Measurements from ENCODE around the gene CAV3.

The CAV3 gene

DNA sequence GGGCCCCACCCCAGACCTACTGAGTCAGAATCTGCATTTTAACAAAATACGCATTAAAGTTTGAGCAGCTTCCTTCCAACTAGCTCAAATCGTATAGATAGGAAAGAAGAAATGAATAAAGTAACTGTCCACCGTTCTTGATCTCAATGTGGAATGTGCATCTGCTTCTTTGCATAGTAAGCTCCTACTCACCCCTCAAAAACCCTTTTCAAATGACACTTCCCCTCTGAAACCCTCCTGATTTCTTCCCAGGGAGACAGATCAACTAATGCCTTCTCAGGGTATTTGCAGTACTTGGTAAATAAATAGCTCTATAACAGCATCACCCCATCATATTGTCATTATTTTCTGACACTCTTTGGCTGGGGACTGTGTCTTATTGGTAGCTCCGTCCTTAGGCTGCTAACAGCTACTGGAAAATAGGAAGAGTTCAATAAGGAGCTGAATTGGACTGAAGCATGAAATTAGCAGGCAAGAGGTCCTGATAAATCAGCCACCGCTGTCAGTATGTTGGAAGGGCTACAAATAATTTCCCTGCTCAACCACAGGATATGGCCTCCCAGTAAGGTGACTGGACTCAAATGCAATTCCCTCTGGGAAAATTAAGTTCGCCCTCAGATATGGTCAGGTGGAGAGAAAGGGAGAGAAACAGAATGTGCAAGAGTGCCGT is 25.6 kb downstream of the CAV3 start:
- Histone ChIP-seq H3K4me1 (ENCODE audit: low read length) (peaks cover 57% of the 10 kb centered on the region), H3K36me3 (replicated peaks; ENCODE audit: low read depth, low read length) (peaks cover 11% of the 10 kb centered on the region), H3K4me2 (ENCODE audit: low read length) (peak overlapping the region; percentile 38), H3K4me3 (ENCODE audit: low read length) (peak overlapping the region; percentile 18; the same call in 1 of the 2 replicates), H4K20me1 (ENCODE audit: insufficient read depth, low read length) (no peaks in the 10 kb centered on the region), H3K9ac (ENCODE audit: low read length) (peak overlapping the region; percentile 28; the same call in 1 of the 2 replicates), H3K27me3 (ENCODE audit: low read depth, low read length) (no peaks in the 10 kb centered on the region), H3K27ac (ENCODE audit: low read length) (peak overlapping the region; percentile 82), H3K9me3 (ENCODE audit: insufficient read depth, low read length) (no peaks in the 10 kb centered on the region), H2AFZ (ENCODE audit: low read depth, low read length) (no peak overlapping the region), H3K79me2 (ENCODE audit: low read length) (peaks cover 5% of the 10 kb centered on the region; the same call in 1 of the 2 replicates)
- TF ChIP-seq CTCF (IDR thresholded peaks at IDR 0.05; ENCODE audit: low read depth, low read length) (no peak), EZH2phosphoT487 (IDR thresholded peaks at IDR 0.05; ENCODE audit: low read depth) (no peak)

- no peak overlapping the region for H3K4me3 ChIP-seq (ENCODE audit: low read length)
- no peaks in the 10 kb centered on the region for H4K20me1 ChIP-seq (ENCODE audit: insufficient read depth, low read length)
- TF ChIP-seq EZH2phosphoT487 (IDR thresholded peaks at IDR 0.05; ENCODE audit: low read depth) = no peak
- TF ChIP-seq CTCF (IDR thresholded peaks at IDR 0.05; ENCODE audit: low read depth, low read length) = no peak
- no peak overlapping the region for H3K9ac ChIP-seq (ENCODE audit: low read length)
- no peaks in the 10 kb centered on the region for H3K9me3 ChIP-seq (ENCODE audit: insufficient read depth, low read length)
- no peak overlapping the region for H3K4me2 ChIP-seq (ENCODE audit: low read length)
- H3K27ac ChIP-seq (ENCODE audit: low read length) = peak overlapping the region; percentile 82
- no peak overlapping the region for H2AFZ ChIP-seq (ENCODE audit: low read depth, low read length)
- H3K79me2 ChIP-seq (ENCODE audit: low read length) = peaks cover 5% of the 10 kb centered on the region; the same call in 1 of the 2 replicates
- H3K27me3 ChIP-seq (ENCODE audit: low read depth, low read length) = no peaks in the 10 kb centered on the region
- H3K4me1 ChIP-seq (ENCODE audit: low read length) = peaks cover 66% of the 10 kb centered on the region
- H3K36me3 ChIP-seq (replicated peaks; ENCODE audit: low read depth, low read length) = peaks cover 15% of the 10 kb centered on the region
Measured at GRCh38 chr3:8760091-8760490, 26.5 kb downstream of the CAV3 start.

DNA sequence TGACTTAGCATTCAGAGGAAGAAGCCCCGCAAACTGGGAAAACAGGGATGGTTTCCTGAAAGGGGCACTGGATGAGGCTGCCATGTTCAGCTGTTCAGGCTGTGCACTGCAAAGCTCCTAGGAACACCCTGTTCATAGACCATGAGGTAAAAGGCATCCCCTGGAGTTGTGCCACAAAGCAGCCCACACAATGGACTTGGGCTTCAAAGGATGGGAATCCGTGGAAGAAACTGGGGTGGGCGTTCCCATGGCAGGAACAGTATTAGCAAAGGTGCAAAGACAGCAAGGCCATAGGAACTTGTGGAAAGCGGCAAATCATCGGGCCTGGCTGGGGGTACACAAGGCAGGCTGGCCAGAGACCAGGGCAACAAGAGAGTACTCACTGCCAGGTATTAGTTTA is 26.9 kb downstream of the CAV3 start:
- no peak overlapping the region for H3K4me3 ChIP-seq (ENCODE audit: low read length)
- H4K20me1 ChIP-seq (ENCODE audit: insufficient read depth, low read length) = no peaks in the 10 kb centered on the region
- H3K79me2 ChIP-seq (ENCODE audit: low read length) = peaks cover 5% of the 10 kb centered on the region; the same call in 1 of the 2 replicates
- H3K4me1 ChIP-seq (ENCODE audit: low read length) = peaks cover 70% of the 10 kb centered on the region
- H3K27ac ChIP-seq (ENCODE audit: low read length) = no peak overlapping the region
- no peaks in the 10 kb centered on the region for H3K27me3 ChIP-seq (ENCODE audit: low read depth, low read length)
- no peak overlapping the region for H3K9ac ChIP-seq (ENCODE audit: low read length)
- H3K36me3 ChIP-seq (replicated peaks; ENCODE audit: low read depth, low read length) = peaks cover 15% of the 10 kb centered on the region
- no peaks in the 10 kb centered on the region for H3K9me3 ChIP-seq (ENCODE audit: insufficient read depth, low read length)
- no peak overlapping the region for H2AFZ ChIP-seq (ENCODE audit: low read depth, low read length)
- TF ChIP-seq CTCF (IDR thresholded peaks at IDR 0.05; ENCODE audit: low read depth, low read length) = no peak
- no peak for TF ChIP-seq EZH2phosphoT487 (IDR thresholded peaks at IDR 0.05; ENCODE audit: low read depth)
- no peak overlapping the region for H3K4me2 ChIP-seq (ENCODE audit: low read length)

DNA sequence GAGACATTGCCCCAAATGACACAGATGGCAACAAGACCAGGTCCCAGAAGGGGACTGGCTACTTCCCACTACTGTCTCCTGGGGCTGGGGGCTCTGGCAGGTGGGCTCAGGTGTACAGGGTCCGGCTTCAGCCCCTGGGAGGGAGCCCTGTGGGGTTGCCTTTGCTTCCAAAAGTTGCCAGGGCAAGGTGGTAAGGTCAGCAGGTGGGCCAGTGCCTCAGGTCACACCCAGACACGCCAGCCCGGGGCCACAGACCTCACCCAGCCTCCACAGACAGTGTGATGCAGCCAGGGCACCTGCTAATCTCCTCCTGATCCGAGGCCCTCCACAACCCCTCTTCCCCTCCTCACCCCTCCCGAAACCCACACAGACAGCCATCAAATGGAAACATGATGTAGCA is 28.3 kb downstream of the CAV3 start:
- H3K79me2 ChIP-seq (ENCODE audit: low read length) = peaks cover 5% of the 10 kb centered on the region; the same call in 1 of the 2 replicates
- peaks cover 12% of the 10 kb centered on the region for H3K36me3 ChIP-seq (replicated peaks; ENCODE audit: low read depth, low read length)
- H3K4me2 ChIP-seq (ENCODE audit: low read length) = no peak overlapping the region
- TF ChIP-seq CTCF (IDR thresholded peaks at IDR 0.05; ENCODE audit: low read depth, low read length) (no peak), EZH2phosphoT487 (IDR thresholded peaks at IDR 0.05; ENCODE audit: low read depth) (no peak)
- H3K9me3 ChIP-seq (ENCODE audit: insufficient read depth, low read length) = no peaks in the 10 kb centered on the region
- H3K4me1 ChIP-seq (ENCODE audit: low read length) = peaks cover 82% of the 10 kb centered on the region
- H2AFZ ChIP-seq (ENCODE audit: low read depth, low read length) = no peak overlapping the region
- 0 out of 2 replicates have a peak overlapping the region, but pooled peaks have one; percentile 3 for H3K27ac ChIP-seq (ENCODE audit: low read length)
- H3K9ac ChIP-seq (ENCODE audit: low read length) = no peak overlapping the region
- H4K20me1 ChIP-seq (ENCODE audit: insufficient read depth, low read length) = no peaks in the 10 kb centered on the region
- H3K27me3 ChIP-seq (ENCODE audit: low read depth, low read length) = no peaks in the 10 kb centered on the region
- no peak overlapping the region for H3K4me3 ChIP-seq (ENCODE audit: low read length)

Data from OCI-LY3 (cell line).